Mesendoderm (in vitro differentiated cells): ENCODE results near the gene UTS2B.

Experiments
- DNase-seq: peaks from one replicate; pipeline ENCODE4 v3.0.0; 2013
- H2AK5ac ChIP-seq: 2 replicates; pipeline ENCODE4 v1.6.1; 2013; ENCODE audit warnings: low read length, inconsistent platforms
- H2BK120ac ChIP-seq: 2 replicates; pipeline ENCODE4 v1.6.1; 2013; ENCODE audit warnings: low read depth, mild to moderate bottlenecking, low read length, moderate library complexity, mixed read lengths
- H2BK15ac ChIP-seq: replicated peaks from 2 replicates; pipeline ENCODE4 v1.6.1; 2013; ENCODE audit warnings: low read depth, mild to moderate bottlenecking, moderate library complexity
- H2BK5ac ChIP-seq: 2 replicates; pipeline ENCODE4 v1.6.1; 2013; ENCODE audit warnings: low read length, inconsistent platforms
- H3K18ac ChIP-seq: 2 replicates; pipeline ENCODE4 v1.6.1; 2013; ENCODE audit warnings: mild to moderate bottlenecking, low read length, mixed read lengths
- H3K23ac ChIP-seq: one replicate; pipeline ENCODE4 v1.6.1; 2013; ENCODE audit warnings: low read length
- H3K27ac ChIP-seq: 2 replicates; pipeline ENCODE4 v1.5.1; 2013; ENCODE audit warnings: low read depth, mild to moderate bottlenecking, inconsistent platforms, low read length, moderate library complexity
- H3K27me3 ChIP-seq: 2 replicates; pipeline ENCODE4 v1.6.1; 2013; ENCODE audit warnings: low read length, control low read depth, mild to moderate bottlenecking, inconsistent platforms; ENCODE audit not compliant: insufficient read depth, poor library complexity
- H3K36me3 ChIP-seq: 2 replicates; pipeline ENCODE4 v1.6.1; 2013; ENCODE audit warnings: low read length, inconsistent platforms; ENCODE audit not compliant: control insufficient read depth, insufficient read depth
- H3K4ac ChIP-seq: one replicate; pipeline ENCODE4 v1.6.1; 2013; ENCODE audit warnings: low read depth, mild to moderate bottlenecking, low read length, moderate library complexity
- H3K4me1 ChIP-seq: 2 replicates; pipeline ENCODE4 v1.6.1; 2013; ENCODE audit warnings: low read depth, low read length, inconsistent platforms; ENCODE audit not compliant: control insufficient read depth
- H3K4me2 ChIP-seq: 2 replicates; pipeline ENCODE4 v1.6.1; 2013; ENCODE audit warnings: low read length
- H3K4me3 ChIP-seq: 2 replicates; pipeline ENCODE4 v1.5.1; 2013; ENCODE audit warnings: mild to moderate bottlenecking, low read length
- H3K56ac ChIP-seq: one replicate; pipeline ENCODE4 v1.6.1; 2013; ENCODE audit warnings: low read length
- H3K79me1 ChIP-seq: 2 replicates; pipeline ENCODE4 v1.6.1; 2013; ENCODE audit warnings: low read length, inconsistent platforms
- H3K79me2 ChIP-seq: 2 replicates; pipeline ENCODE4 v1.6.1; 2013; ENCODE audit warnings: mild to moderate bottlenecking, low read length; ENCODE audit not compliant: control insufficient read depth, insufficient read depth
- H3K9ac ChIP-seq: 2 replicates; pipeline ENCODE4 v1.6.1; 2013; ENCODE audit warnings: low read length, inconsistent platforms
- H4K5ac ChIP-seq: one replicate; pipeline ENCODE4 v1.6.1; 2013; ENCODE audit warnings: low read length
- H4K8ac ChIP-seq: one replicate; pipeline ENCODE4 v1.6.1; 2013; ENCODE audit warnings: low read depth, mild to moderate bottlenecking, control low read depth, low read length, moderate library complexity
- WGBS: extraction: QIAGEN DNeasy Blood & Tissue Kit; methylation state at CpG from one replicate; pipeline ENCODE4 v1.1.7; 2013; ENCODE audit warnings: low lambda C conversion rate, missing lambda C conversion rate; ENCODE audit not compliant: insufficient coverage; ENCODE audit errors: extremely low coverage; 5-methylcytosine and 5-hydroxymethylcytosine counted together

UTS2B gene

DNA sequence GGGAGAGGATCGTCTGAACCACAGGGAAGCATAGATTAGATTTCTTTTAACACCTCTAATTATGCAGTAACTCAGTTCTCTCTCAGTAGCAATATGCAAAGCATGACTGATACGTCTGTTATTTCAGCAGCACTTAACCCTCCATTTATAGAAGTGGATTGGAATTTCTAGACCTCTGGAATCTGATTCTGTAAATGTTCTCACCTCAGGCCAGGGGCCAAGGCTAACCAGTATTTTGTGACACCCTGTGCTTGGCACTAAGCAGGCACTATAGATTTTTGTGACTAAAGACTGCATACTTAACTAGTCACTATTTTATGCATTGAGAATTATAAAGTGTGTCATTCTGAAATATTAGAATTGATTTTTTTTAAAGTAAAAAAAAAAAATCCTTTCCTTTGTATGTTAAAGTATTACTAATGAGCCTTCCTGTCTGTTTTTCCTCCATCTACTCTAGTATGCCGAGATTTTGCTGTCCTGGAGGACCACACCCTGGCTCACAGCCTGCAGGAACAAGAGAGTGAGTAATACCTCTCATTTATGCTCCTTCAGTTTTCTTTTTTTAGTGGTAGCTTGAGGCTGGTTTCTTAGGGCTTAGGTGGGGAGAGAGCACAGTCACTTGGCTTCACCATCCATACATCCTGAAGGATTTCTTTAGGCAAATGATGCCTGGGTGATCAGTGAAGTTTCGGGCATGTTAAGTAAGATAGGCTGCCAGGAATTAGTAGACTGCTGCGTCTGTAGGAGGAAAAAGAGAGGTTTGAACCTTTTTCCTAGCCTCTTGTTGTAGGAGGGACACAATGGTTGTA is 26.5 kb upstream of the UTS2B start:
- Histone ChIP-seq H3K27ac (peak overlapping the region; percentile 91), H2AK5ac (no peak overlapping the region), H3K27me3 (no peaks in the 10 kb centered on the region), H3K4ac (peak overlapping the region; percentile 55), H3K18ac (peak overlapping the region; percentile 92), H2BK15ac (no peak overlapping the region), H3K36me3 (no peaks in the 10 kb centered on the region), H3K79me2 (no peaks in the 10 kb centered on the region), H3K4me3 (no peak overlapping the region), H3K56ac (peak overlapping the region; percentile 52), H3K4me1 (peaks cover 15% of the 10 kb centered on the region), H3K23ac (no peak overlapping the region), H3K4me2 (no peak overlapping the region), H2BK5ac (peak overlapping the region; percentile 69), H3K79me1 (peaks cover 1% of the 10 kb centered on the region), H4K5ac (no peak overlapping the region), H3K9ac (peak overlapping the region; percentile 27), H2BK120ac (peak overlapping the region; percentile 92), H4K8ac (no peak overlapping the region)
- no CpG with 5 or more reads among the region's 5 CpGs for WGBS
- DNase-seq = peak; percentile 93

DNA sequence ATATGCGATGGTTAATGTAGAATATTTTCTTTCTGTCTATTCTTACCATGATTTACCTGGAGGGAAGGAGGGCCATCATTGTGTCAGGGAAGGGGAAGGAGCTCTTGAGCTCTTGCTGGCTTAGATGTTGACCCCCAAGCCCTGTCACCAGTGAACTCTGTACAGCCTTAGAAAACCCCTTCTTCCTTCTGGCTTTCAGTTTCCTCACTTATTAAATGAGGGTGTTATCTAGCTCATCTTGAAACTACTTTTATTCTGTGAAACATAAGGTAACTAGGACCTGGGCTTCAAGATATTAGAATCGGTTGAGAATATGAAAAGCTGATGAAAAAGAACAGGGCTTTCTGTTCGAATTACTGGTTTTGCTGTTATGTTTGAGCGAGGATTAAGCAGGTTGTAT is 25.1 kb upstream of the UTS2B start:
- Histone ChIP-seq H3K27ac (no peak overlapping the region), H4K5ac (no peak overlapping the region), H3K27me3 (no peaks in the 10 kb centered on the region), H3K4me1 (peaks cover 15% of the 10 kb centered on the region), H4K8ac (no peak overlapping the region), H3K9ac (no peak overlapping the region), H2BK120ac (no peak overlapping the region), H3K56ac (no peak overlapping the region), H3K4me2 (no peak overlapping the region), H3K79me2 (no peaks in the 10 kb centered on the region), H2BK5ac (no peak overlapping the region), H3K23ac (no peak overlapping the region), H3K4ac (no peak overlapping the region), H3K4me3 (no peak overlapping the region), H2BK15ac (peak overlapping the region; percentile 41), H3K79me1 (peaks cover 1% of the 10 kb centered on the region), H2AK5ac (no peak overlapping the region), H3K36me3 (no peaks in the 10 kb centered on the region), H3K18ac (peak overlapping the region; percentile 28)
- WGBS = 100% methylated on average over 1 of the region's 4 CpGs
- no peak for DNase-seq

DNA sequence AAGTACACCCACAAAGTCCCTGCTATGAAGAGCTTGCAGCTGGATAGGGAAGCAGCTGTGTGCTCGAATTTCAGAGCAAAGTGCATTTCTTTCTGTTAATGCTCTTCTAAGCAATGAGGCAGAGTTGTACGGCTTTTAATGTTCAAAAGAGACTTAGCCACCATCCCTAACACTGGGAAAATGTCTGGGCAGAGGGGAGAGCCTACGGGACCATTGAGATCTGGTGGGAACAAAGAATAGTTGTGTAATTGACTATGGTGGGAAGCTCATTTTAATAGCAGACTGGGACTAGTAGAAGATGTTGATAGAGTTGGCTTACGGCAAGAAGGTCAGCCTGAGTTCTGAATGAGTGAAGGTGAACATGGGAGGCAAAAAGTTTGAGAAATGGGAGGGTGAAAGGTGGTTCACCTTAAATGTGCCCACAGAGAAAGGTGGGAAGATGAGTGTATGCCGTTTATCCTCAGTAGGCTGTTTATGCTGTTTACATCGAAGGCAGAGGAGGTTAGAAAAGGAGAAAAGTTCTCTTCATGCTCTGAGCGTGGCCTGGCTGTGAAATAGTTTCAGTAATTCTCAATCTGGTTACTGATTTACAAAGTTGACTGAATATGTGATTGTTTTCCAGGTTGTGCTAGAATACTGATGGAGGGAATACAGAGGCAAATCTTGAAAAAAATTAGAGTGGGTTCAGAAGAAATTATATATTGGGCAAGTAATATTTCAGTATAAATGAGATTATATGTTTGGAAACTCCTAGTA is 22.9 kb upstream of the UTS2B start:
- no peak overlapping the region for H3K23ac ChIP-seq
- H2BK120ac ChIP-seq = no peak overlapping the region
- H2BK15ac ChIP-seq = no peak overlapping the region
- H3K4ac ChIP-seq = no peak overlapping the region
- no peaks in the 10 kb centered on the region for H3K36me3 ChIP-seq
- no peak for DNase-seq
- H3K79me1 ChIP-seq = peaks cover 1% of the 10 kb centered on the region
- H3K4me3 ChIP-seq = no peak overlapping the region
- no peak overlapping the region for H3K4me2 ChIP-seq
- no peak overlapping the region for H2BK5ac ChIP-seq
- H3K56ac ChIP-seq = no peak overlapping the region
- no peaks in the 10 kb centered on the region for H3K27me3 ChIP-seq
- no peak overlapping the region for H3K27ac ChIP-seq
- H2AK5ac ChIP-seq = no peak overlapping the region
- no peak overlapping the region for H3K18ac ChIP-seq
- H4K8ac ChIP-seq = no peak overlapping the region
- no peak overlapping the region for H3K9ac ChIP-seq
- H3K79me2 ChIP-seq = no peaks in the 10 kb centered on the region
- no peak overlapping the region for H4K5ac ChIP-seq
- no CpG with 5 or more reads among the region's 7 CpGs for WGBS
- peaks cover 15% of the 10 kb centered on the region for H3K4me1 ChIP-seq

DNA sequence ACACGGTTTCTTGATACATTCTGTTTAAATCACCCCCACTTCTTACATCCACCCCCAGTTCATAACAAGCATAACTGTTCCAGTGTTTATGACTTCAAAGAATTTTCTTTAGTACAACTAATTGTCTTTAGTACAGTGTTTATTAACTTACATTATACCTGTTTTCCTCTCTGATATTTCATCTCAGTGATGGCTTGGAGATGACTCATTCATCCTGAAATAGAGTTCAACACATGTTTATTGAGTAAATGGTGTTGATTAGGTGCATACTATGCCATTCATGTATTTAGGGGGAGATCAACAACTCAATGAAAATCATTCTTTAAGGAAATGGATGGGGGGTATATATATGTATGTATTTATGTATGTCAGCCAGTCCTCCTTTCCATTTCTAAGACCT is 21.7 kb upstream of the UTS2B start:
- DNase-seq = no peak
- H3K18ac ChIP-seq = no peak overlapping the region
- no peak overlapping the region for H2BK120ac ChIP-seq
- H3K4me1 ChIP-seq = peaks cover 10% of the 10 kb centered on the region
- no peak overlapping the region for H2BK5ac ChIP-seq
- H3K4me2 ChIP-seq = no peak overlapping the region
- H3K4me3 ChIP-seq = no peak overlapping the region
- H4K5ac ChIP-seq = no peak overlapping the region
- peaks cover 1% of the 10 kb centered on the region for H3K79me1 ChIP-seq
- no peak overlapping the region for H4K8ac ChIP-seq
- no peak overlapping the region for H3K23ac ChIP-seq
- no peak overlapping the region for H3K56ac ChIP-seq
- H3K79me2 ChIP-seq = no peaks in the 10 kb centered on the region
- no peak overlapping the region for H2BK15ac ChIP-seq
- no peaks in the 10 kb centered on the region for H3K27me3 ChIP-seq
- no peak overlapping the region for H3K9ac ChIP-seq
- WGBS = no CpG with 5 or more reads among the region's 1 CpG
- no peak overlapping the region for H3K4ac ChIP-seq
- H3K36me3 ChIP-seq = no peaks in the 10 kb centered on the region
- no peak overlapping the region for H3K27ac ChIP-seq
- no peak overlapping the region for H2AK5ac ChIP-seq

DNA sequence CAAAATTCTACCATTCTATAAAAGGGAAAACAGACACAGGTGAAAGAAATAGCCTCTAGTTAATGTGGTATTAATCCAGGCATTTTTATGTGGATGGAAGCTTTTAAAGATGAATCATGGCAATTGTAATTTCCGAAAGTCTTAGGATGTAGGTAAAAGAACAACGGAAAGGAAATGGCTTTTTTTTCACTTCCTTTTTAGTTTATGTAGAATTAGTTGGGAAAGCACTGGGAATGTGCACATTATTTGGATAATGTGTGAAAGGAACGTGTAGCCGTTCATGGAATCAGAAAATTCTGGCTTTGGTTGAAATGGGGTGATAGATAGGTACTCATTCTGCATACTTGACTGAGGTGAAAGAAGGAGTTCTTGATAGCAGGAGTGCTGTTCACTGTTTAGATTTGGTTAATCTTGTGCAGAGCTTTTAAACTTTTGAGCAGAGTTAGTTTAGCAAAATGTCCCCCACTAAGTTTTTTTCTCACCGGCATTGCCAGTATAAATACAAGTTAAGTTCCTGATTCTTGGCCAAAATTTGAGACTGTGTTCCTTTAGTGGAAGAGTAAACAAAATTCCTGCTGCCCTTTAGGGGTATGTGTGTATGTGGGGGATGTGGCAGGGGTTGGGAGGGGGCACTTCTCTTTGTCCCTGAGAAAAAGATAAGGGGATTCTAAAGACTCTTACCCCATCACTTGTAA is 20.2 kb upstream of the UTS2B start:
- Histone ChIP-seq H3K9ac (no peak overlapping the region), H3K27me3 (no peaks in the 10 kb centered on the region), H2AK5ac (no peak overlapping the region), H3K4me1 (no peaks in the 10 kb centered on the region), H3K23ac (no peak overlapping the region), H2BK15ac (no peak overlapping the region), H3K4ac (no peak overlapping the region), H3K4me3 (no peak overlapping the region), H3K36me3 (no peaks in the 10 kb centered on the region), H3K79me1 (no peaks in the 10 kb centered on the region), H3K27ac (no peak overlapping the region), H4K8ac (no peak overlapping the region), H3K79me2 (peaks cover 2% of the 10 kb centered on the region), H3K18ac (no peak overlapping the region), H2BK5ac (no peak overlapping the region), H3K4me2 (no peak overlapping the region), H3K56ac (no peak overlapping the region), H2BK120ac (no peak overlapping the region), H4K5ac (no peak overlapping the region)
- no CpG with 5 or more reads among the region's 5 CpGs for WGBS
- DNase-seq = no peak
